HG02610 (cell line): Measurements from ENCODE around the gene YRDC.

Source experiments
- ATAC-seq: cut with Tn5 transposase; IDR thresholded peaks from one replicate; pipeline ENCODE4 v1.9.1; 2021; ENCODE audit warnings: mild to moderate bottlenecking, moderate library complexity; ENCODE audit not compliant: unreplicated experiment

The YRDC gene

DNA sequence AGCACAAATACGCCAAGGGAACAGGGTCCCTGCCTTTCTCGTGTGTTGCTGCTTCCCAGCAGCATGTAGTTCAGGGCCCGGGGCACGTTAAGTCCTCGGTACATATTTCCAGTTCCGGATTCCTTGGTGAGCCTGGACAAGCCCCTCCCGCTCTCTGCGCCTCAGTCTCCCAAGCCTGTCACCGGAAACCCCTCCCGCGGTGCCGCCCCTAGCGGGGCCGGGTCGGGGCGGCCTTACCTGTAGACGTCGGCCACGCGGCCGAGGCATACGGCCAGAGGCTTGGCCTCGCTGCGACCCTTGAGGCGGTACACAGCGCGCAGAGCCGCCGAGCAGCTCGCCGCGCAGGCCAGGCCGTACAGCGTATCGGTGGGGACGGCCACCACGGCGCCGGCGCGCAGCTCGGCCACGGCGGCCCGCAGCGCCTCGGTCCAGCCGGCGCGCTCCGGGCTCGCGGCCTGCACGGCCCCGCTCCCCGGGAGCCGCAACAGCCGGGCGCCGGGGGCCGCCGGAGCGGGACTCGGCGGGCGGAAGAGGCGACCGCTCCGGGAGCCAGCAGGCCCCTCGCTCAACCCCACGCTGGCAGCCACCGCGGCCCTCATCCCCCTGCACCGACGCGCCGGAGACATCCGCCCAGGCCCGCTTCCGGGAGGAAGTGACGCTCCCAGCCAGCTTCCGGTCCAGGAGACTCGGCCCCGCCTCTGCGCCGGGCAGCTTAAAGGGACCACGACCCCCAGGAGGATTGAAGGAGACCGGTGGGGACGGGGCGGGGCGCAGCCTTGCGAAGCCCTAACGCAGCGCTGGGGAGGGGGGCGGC, at the start of gene YRDC, which contains the start of gene C1orf122:
TSS of gene YRDC (minus strand) at position 654 of the 814 bp plus-strand sequence. CDS start at position 626, 28 bp downstream.
TSS of gene C1orf122 (plus strand) at position 236 of the 814 bp plus-strand sequence. CDS start 615 bp downstream, outside the sequence.
- peak; percentile 88 for ATAC-seq

DNA sequence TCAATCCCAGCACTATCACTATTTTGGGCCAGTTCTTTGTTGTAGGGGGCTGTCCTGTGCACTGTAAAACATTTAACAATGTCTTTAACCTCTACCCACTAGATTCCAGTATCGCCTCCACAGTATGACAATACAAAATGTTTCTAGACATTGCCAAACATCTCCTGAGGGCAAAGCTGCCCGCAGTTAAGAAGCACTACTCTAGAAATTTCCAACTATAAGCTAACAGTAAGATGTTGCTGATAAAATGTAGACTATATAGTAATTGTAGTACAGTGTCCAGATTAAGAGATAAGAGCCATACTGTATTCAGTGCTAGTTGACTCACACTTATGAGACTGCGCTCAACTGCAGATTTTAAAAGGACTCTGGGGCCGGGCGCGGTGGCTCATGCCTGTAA, 46.4 kb upstream of the YRDC start:
- ATAC-seq, result no peak

DNA sequence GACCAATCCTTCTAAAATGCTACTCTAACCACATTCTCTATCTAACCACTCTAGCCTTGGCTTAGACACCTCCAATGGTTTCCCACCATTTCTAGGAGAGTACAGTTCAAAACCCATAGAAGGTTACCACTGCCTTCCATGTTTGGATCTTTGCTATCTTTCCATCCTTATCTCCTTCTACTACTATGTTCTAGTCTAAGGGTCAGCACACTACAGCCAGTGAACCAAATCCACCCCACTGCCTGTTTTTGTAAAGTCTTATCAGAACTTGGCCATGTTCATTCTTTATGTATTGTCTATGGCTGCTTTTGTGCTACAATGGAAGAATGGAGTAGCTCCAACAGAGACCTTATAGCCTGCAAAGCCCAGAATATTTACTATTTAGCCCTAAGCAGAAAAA, 45.1 kb upstream of the YRDC start:
- ATAC-seq, result no peak

DNA sequence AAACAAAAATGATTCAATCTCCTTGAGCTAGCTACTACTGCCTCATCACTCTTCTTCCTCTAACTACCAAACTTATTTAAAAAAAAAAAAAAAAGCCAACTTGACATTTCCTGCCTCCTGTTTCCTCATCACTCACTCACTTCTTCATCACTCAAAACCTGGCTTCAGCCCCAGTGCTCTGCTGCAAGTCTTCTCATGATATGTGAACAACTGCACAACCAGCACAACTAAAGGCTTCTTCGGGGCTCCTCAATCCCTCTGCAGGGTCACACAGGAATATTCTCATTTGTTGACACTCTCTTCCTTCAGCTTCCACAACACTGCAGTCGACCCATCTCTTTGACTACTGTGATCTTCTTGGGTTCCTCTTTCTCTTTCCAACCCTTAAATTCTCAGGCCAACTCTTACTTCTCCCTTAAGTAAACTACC, 43.8 kb upstream of the YRDC start:
- no peak for ATAC-seq

DNA sequence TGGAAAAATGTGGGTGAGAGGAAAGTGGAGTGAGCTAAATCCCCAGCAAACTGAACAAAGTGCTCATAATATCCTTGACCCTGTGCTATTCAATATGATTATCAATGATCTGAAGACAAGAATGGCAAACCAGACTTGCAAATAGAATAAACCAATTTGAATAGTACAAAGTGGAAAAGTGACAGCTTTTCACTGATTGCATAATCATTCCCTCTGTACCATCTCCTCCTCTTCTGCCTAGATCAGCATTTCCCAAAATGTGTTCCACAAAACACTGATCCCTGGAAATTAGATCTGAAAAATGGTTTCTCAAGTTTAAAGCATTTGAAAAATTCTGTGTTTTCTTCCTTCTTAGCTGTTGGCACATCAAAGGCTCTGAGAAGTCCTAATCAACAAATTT, 43.3 kb upstream of the YRDC start:
- no peak for ATAC-seq

- ATAC-seq, result no peak
Measured at GRCh38 chr1:37850352-37850955, 42.4 kb upstream of the YRDC start.

DNA sequence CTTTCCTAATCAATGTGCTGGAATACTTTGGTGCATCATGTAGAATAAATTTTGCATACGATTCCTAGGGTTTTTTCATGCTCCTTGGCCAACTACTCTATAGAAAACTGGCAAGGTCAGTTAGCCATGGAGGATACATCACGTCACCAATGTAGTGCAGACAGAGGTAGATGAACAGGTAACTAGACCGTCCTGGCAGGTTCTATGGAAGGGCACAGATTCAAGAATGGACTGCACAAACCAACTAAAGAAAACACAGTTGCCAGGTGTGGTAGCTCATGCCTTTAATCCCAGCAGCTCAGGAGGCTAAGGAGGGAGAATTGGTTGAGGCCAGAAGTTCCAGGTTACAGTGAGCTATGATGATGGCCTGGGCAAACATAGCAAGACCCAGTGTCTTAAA, 41.5 kb upstream of the YRDC start:
- ATAC-seq, result no peak

GRCh38 chr1:37846647-37847339, 38.8 kb upstream of the YRDC start:
- no peak for ATAC-seq

GRCh38 chr1:37845786-37846185, 37.8 kb upstream of the YRDC start:
- ATAC-seq, result no peak

GRCh38 chr1:37845049-37845646, 37.1 kb upstream of the YRDC start:
- ATAC-seq, result no peak

DNA sequence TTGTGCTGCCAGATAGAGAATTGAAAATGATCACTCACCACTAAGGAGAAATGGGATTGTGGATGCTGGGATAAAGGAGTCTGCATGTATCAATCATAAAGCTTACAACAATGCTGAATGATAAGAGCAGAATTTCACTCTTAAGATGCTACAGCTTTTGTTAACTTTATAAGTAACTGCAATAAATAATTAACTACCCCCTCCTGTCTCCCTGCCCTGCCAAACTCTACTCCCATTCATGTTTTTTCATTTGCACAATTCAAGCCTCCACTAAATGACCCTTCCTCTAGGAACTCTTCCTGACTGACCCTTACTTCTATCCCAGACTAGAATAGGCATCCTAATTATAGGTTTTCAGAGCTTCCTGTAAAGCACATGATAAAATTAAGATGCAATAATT, 36.5 kb upstream of the YRDC start:
- ATAC-seq, result no peak

DNA sequence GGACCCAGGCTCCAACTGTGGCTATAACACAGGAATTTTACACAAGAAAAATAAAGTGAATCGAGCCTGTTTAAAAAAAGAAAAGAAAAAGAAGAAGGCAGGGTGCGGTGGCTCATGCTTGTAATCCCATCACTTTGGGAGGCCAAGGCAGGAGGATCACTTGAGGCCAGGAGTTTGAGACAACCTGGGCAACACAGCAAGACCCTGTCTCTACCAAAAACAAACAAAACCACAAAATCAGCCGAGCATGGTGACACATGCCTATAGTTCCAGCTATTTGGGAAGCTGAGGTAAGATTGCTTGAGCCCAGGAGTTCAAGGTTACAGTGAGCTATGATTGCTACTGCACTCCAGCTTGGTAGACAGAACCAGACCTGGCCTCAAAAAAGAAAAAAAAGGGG, 33.6 kb upstream of the YRDC start:
- ATAC-seq, result no peak

- no peak for ATAC-seq
Measured at GRCh38 chr1:37840711-37841110, 32.7 kb upstream of the YRDC start.

DNA sequence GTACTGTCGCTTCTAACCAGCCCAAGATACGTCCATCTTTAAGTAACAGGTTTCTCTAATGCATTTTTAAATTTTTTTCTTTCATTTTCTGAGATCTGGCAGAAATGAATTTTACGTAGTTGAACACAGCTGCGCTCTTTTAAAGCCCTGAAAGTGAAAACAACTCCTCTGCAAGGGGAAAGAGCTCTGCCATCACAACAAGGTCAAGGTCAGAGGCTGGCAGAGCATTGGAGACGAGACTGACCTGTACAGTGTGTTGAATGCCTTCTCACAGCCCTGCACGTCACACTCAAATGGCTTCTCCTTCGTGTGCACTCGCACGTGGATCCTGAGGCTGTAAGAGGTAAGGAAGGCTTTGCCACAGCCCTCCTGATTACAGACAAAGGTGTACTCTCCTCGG, 31.7 kb upstream of the YRDC start:
- ATAC-seq, result no peak

GRCh38 chr1:37836788-37837187, 28.8 kb upstream of the YRDC start:
- ATAC-seq, result no peak

GRCh38 chr1:37831809-37832208, 23.8 kb upstream of the YRDC start:
- no peak for ATAC-seq

DNA sequence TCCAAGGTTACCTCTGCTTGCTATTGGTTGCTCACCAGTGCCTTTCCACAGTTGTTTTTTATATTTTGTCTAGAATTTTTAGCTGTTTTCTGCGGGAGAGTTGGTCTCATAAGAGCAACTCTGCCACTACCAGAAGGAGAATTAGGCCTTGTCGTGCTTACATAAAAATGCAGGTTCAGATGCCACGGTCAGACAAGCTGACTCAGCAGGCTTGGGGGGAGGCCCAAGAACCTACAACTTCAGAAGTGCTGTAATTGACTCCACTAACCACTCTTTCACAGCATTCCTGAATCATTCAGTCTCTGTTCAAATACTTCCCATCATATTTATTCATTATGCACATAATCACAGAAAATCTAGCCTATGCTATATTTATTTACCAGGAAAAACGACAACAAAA, 23.1 kb upstream of the YRDC start:
- ATAC-seq, result no peak

- no peak for ATAC-seq
Measured at GRCh38 chr1:37828410-37829074, 20.5 kb upstream of the YRDC start.

GRCh38 chr1:37825506-37825905, 17.5 kb upstream of the YRDC start:
- no peak for ATAC-seq

- ATAC-seq, result no peak
Measured at GRCh38 chr1:37824001-37824400, 16.0 kb upstream of the YRDC start.
